ENCODE results near the gene LRIT1.
"Not testable (repeated sequence)": the region's sequence is repeated elsewhere in the genome, so short reads cannot be mapped to it uniquely, and the experiment has no call there.

Gene LRIT1

GRCh38 chr10:84241185-84241790 is at the start of gene LRIT1:
Gene LRIT1, minus strand, starts transcription at chr10:84241546. Its CDS starts 107 bp downstream, at chr10:84241439.
- no peak for DNase-seq

GRCh38 chr10:84290235-84290634 is 48.9 kb upstream of the LRIT1 start:
- DNase-seq = no peak

GRCh38 chr10:84289521-84290200 is 48.3 kb upstream of the LRIT1 start:
- no peak for DNase-seq

DNA sequence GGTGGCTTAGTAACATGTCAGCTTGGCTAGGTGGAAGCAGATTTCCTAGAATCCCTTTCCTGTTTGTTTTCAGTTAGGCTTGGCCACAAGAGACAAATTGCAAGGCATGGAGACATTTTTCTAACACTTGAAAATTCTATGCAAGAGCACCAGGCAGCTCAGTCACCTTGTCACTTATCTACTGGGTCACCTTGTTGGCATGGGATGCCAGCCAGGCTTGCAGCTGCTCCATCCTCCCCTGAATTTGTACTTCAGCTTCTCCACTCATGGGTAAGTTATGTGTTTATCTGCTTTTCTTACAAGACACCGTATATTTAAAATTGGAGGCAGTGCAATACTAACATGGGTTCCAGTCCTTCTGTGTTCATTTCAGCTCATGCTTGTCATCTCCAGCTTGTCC is 46.8 kb upstream of the LRIT1 start:
- no peak for DNase-seq

DNA sequence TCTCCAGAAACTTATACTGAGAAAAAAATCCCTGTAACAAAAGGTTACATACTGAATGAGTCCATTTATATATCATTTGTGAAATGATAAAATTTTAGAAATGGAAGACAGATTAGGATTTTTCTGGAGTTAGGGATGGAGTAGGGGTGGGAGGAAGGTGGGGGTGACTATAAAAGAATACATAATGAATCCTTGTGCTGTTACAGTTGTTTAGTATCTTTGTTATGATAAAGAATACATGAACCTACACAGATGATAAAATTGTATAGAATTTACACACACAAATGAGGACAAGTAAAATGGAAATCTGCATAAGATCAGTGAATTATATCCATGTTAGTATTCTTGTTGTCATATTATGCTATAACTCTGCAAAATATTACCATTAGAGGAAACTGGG is 45.3 kb upstream of the LRIT1 start:
- no peak for DNase-seq

DNA sequence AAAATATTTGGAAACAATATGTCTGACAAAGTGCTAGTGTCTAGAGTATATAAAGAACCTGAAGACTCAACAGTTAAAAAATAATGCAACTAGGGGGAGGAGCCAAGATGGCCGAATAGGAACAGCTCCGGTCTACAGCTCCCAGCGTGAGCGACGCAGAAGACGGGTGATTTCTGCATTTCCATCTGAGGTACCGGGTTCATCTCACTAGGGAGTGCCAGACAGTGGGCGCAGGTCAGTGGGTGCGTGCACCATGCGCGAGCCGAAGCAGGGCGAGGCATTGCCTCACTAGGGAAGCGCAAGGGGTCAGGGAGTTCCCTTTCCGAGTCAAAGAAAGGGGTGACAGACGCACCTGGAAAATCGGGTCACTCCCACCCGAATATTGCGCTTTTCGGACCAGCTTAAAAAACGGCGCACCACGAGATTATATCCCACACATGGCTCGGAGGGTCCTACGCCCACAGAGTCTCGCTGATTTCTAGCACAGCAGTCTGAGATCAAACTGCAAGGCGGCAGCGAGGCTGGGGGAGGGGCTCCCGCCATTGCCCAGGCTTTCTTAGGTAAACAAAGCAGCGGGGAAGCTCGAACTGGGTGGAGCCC is 38.6 kb upstream of the LRIT1 start:
- DNase-seq = not testable (repeated sequence)

DNA sequence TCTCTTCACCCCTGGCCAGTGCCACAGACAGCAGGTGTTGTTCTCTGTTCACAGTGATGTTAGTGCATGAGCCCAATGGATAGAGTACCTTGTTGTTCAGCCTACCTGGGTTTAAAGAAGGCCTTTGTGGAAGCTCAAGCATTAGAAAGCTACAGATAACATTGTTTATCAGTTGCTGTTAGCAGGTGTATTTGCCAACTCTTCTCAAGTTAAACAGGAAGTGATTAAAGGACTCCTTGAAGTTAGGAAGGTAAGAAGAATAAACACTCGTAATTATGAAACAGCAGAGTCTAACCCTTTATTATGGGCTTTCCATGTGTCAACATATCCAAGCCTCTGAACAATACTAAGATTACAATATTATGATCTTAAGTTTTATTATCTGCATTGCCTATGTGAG is 29.4 kb upstream of the LRIT1 start:
- DNase-seq = no peak

- DNase-seq = no peak
Measured at GRCh38 chr10:84269773-84270172, 28.4 kb upstream of the LRIT1 start.

GRCh38 chr10:84269162-84269561 is 27.8 kb upstream of the LRIT1 start:
- no peak for DNase-seq

DNA sequence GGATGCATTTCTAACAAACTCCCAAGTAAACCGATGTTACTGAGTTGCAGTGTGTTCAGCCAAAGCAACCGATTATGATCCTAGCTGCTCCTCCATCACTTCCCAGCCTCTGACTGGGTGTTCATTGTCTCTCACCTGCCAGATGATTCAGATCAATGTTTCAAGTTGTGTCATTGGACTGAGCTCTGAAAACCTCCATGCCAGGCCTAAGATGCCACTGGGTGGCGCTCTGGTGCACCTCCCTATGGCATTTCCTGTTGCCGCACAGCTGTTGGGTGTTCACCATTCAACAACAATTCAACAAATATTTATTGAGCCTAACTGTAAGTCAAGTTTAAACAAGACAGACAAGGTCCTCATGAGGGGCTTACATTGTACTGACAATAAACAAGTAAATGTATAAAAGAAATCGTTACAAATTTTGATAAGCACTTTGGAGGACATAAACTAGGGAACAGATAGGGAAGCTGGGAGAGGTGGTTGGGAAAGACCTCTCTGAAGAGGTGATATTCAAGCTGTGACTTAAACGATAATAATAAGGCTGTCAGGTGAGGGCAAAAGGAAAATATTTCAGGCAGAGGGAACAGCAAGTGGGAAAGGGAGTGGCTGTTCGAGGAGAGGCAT is 26.3 kb upstream of the LRIT1 start:
- DNase-seq = peak; percentile 1 to 5

DNA sequence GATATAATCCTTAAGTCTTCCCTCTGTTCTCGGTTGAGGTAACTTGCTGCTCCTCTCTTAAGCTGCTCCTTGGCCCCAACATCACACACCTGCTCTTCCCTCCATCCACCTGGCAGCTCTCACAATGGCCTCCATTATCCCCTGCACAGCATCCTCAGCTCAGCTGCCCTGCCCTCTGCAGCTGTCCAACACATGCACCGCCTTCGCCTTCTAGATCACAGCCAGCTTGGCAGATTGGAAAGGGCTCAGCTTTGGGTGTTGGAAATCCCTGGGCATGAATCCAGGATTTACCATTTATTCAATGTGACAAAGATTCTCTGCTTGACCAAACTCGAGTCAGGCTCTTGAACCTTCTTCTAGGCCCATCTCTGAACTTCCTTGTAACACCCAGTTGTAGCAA is 24.1 kb upstream of the LRIT1 start:
- DNase-seq = no peak

DNA sequence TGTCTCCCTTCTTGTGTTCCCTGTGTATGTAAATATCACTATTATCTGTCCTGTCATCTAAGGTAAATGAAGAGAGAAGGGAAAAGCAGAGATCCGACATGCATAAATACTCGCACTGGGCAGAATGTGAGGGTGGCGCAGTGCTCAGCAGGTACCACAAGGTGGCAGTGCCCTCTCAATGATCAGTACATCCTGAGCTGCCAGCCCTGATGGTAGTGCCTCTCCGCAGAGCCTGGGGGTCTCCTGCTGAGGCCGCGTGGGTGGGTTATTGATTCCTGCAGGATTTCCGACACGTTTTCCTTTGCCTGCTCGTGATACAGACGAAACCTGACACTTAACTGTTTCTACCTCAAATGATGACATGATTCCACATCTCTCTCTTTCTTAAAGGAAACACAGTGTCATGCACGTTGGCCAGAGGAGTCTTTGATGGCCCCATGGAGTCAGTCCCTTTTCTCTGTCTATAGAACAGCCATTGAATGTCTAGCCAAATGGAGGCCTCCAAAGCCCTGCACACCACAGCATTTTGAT is 23.3 kb upstream of the LRIT1 start:
- peak in 1 of 2 experiments; percentile 10 for DNase-seq

GRCh38 chr10:84263716-84264115 is 22.4 kb upstream of the LRIT1 start:
- no peak for DNase-seq

GRCh38 chr10:84262190-84262956 is 21.0 kb upstream of the LRIT1 start:
- no peak for DNase-seq

DNA sequence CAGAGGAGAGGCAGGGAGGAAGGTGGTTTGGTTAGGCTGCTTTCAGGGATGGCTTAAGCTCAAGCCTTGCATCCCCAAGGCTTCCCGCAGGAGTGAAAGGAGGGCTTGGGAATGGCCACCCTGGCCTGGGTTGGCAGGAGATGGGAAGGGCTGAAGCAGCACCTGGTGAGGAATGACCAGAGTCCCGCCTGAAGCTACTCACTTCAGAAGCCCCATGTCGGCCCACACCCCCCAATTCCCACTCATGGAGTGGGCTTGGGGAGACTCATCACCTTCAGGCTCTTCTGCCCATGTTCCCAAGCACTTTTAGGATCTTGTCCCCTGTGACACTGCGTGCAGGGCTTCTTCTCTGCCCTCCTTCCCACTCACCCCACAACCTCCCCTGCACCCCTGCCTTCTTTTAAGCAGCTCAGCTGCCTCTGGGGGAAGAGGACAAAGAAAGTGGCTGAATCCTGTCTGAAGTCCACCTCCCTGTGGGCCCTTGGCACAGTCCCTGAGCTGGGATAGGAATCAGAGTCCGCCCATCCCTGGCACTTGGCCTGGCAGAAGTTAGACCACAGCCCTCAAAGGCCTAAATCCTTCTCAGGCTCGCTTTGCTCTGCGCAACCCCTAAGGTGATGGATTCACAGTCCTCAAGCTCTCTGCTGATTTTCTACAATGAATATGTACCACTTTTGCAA is 20.0 kb upstream of the LRIT1 start:
- no peak for DNase-seq

GRCh38 chr10:84258034-84258695 is 16.8 kb upstream of the LRIT1 start:
- DNase-seq = no peak

GRCh38 chr10:84257343-84258020 is 16.1 kb upstream of the LRIT1 start:
- DNase-seq = no peak

GRCh38 chr10:84256510-84257342 is 15.4 kb upstream of the LRIT1 start:
- no peak for DNase-seq

DNA sequence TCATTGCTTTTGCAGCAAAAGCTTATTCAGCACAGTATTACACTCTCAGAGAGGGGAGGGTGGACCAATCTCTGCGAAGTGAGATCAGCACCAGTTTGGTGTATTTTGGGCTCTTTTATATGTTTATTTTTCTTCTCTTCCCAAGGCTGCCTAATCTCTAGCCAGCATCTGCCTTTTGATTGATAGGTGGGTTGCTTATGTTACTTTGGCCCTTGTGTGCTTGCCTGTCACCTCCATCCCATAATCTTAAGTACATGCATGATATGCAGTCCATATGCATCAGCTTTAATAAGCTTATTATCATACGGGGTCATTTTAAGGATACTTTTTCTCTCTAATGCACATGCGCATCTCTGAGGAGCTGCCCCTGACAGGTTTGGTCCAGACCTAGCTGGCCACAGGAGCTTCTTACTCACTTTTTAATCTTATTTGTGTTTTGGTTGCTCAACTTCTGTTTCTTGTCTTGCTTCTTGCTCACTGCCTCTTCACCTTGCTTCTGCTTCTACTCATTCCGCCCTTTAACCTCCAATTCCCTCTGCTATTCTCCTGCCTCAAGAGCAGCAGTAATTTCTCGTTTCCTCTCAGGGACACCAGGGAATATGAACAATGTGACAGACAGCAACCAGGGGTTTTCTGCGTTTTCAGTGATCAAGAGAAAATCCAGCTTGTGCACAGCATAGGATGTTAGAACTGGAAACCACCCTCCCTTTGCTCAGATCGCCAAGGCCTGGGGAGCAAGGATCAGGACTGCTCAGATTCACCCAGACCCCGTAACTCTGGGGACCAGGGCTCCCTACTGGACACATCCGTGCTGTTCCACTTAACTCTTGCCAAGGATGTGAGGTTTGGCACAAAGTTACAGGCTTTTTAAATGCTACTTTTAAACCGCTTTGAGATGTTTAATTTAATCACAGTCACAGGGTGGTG is 13.5 kb upstream of the LRIT1 start:
- DNase-seq = no peak

Data from NCI-H1930 (cell line).